HG02981 (cell line): ENCODE measurements around the gene DIS3L.
A peak's percentile ranks its signal among the peaks of the same experiment; 100 is the strongest.
"Not testable (repeated sequence)": the region's sequence is repeated elsewhere in the genome, so short reads cannot be mapped to it uniquely, and the experiment has no call there.

Experiments used
- ATAC-seq: cut with Tn5 transposase; IDR thresholded peaks from one replicate; pipeline ENCODE4 v1.9.1; 2021; ENCODE audit warnings: mild to moderate bottlenecking, moderate library complexity; ENCODE audit not compliant: unreplicated experiment

DIS3L gene

GRCh38 chr15:66293419-66294156 is at the start of gene DIS3L:
TSS of gene DIS3L (plus strand) at chr15:66293568. CDS start at chr15:66293597, 29 bp downstream.
- peak; percentile 52 for ATAC-seq

GRCh38 chr15:66245832-66246231 is 47.5 kb upstream of the DIS3L start:
- not testable (repeated sequence) for ATAC-seq

- ATAC-seq = no peak
These were observed 46.4 kb upstream of the DIS3L start for GRCh38 chr15:66246937-66247336.

- ATAC-seq = no peak
These were observed 43.7 kb upstream of the DIS3L start for GRCh38 chr15:66249605-66250174.

- no peak for ATAC-seq
These were observed 42.1 kb upstream of the DIS3L start for GRCh38 chr15:66251065-66251789.

- ATAC-seq = no peak
These were observed 41.3 kb upstream of the DIS3L start for GRCh38 chr15:66251790-66252684.

GRCh38 chr15:66252685-66253417 is 40.5 kb upstream of the DIS3L start:
- no peak for ATAC-seq

- no peak for ATAC-seq
These were observed 39.8 kb upstream of the DIS3L start, which contains the start of gene MEGF11 for GRCh38 chr15:66253418-66254088. TSS of gene MEGF11 (minus strand) at chr15:66253750. CDS start at chr15:66128403, 125,347 bp downstream.

- no peak for ATAC-seq
These were observed 39.0 kb upstream of the DIS3L start for GRCh38 chr15:66254089-66254950.

GRCh38 chr15:66254951-66255676 is 38.3 kb upstream of the DIS3L start:
- ATAC-seq = no peak

- no peak for ATAC-seq
These were observed 36.7 kb upstream of the DIS3L start for GRCh38 chr15:66256692-66257091.

- no peak for ATAC-seq
These were observed 32.3 kb upstream of the DIS3L start for GRCh38 chr15:66261056-66261455.

- ATAC-seq = not testable (repeated sequence)
These were observed 30.5 kb upstream of the DIS3L start for GRCh38 chr15:66262837-66263236.

- no peak for ATAC-seq
These were observed 28.4 kb upstream of the DIS3L start for GRCh38 chr15:66264859-66265513.

GRCh38 chr15:66269326-66270090 is 23.9 kb upstream of the DIS3L start:
- no peak for ATAC-seq

- no peak for ATAC-seq
These were observed 22.4 kb upstream of the DIS3L start for GRCh38 chr15:66270932-66271331.

- no peak for ATAC-seq
These were observed 18.0 kb upstream of the DIS3L start for GRCh38 chr15:66275352-66275751.
